DOHH2 (cell line): ENCODE measurements around the gene SENP8.

Source experiments
- H3F3A ChIP-seq: fragments of 200-600 bp; sonication (generic), shearing (Covaris generic); 2 replicates; pipeline ENCODE4 v1.6.0; 2016; ENCODE audit warnings: antibody characterized with exemption, mild to moderate bottlenecking; ENCODE audit not compliant: control insufficient read depth, insufficient read depth
- H3K27ac ChIP-seq: fragments of 200-600 bp; sonication (generic); 2 replicates; pipeline ENCODE4 v1.5.1; 2014; ENCODE audit warnings: low read depth, mild to moderate bottlenecking, low read length, moderate library complexity
- H3K27me3 ChIP-seq: fragments of 200-600 bp; sonication (generic); 2 replicates; pipeline ENCODE4 v1.6.1; 2014; ENCODE audit warnings: mild to moderate bottlenecking, low read length, mixed read lengths; ENCODE audit not compliant: control insufficient read depth
- H3K36me3 ChIP-seq: fragments of 200-600 bp; sonication (generic); 2 replicates; pipeline ENCODE4 v1.6.1; 2014; ENCODE audit warnings: mild to moderate bottlenecking, low read length, moderate library complexity, mixed read lengths; ENCODE audit not compliant: control insufficient read depth
- H3K4me1 ChIP-seq: fragments of 200-600 bp; sonication (generic); 2 replicates; pipeline ENCODE4 v1.6.1; 2014; ENCODE audit warnings: mild to moderate bottlenecking, low read length, mixed read lengths; ENCODE audit not compliant: control insufficient read depth
- H3K4me2 ChIP-seq: fragments of 200-600 bp; sonication (generic); 2 replicates; pipeline ENCODE4 v1.6.0; 2014; ENCODE audit warnings: mild to moderate bottlenecking, low read length, moderate library complexity
- H3K4me3 ChIP-seq: fragments of 200-600 bp; sonication (generic); 2 replicates; pipeline ENCODE4 v1.5.1; 2014; ENCODE audit warnings: mild to moderate bottlenecking, low read length, mixed read lengths
- H3K79me2 ChIP-seq: fragments of 200-600 bp; sonication (generic); 2 replicates; pipeline ENCODE4 v1.6.1; 2014; ENCODE audit warnings: mild to moderate bottlenecking, low read length, mixed read lengths; ENCODE audit not compliant: control insufficient read depth
- H3K9me2 ChIP-seq: fragments of 200-600 bp; sonication (generic); replicated peaks from 2 replicates; pipeline ENCODE4 v1.6.1; 2014; ENCODE audit warnings: mild to moderate bottlenecking, low read length, mixed read lengths; ENCODE audit not compliant: control insufficient read depth
- H3K9me3 ChIP-seq: fragments of 200-600 bp; sonication (generic); 2 replicates; pipeline ENCODE4 v1.6.1; 2014; ENCODE audit warnings: antibody characterized with exemption, low read length, mixed read lengths; ENCODE audit not compliant: control insufficient read depth, insufficient read depth
- H4K20me1 ChIP-seq: fragments of 200-600 bp; sonication (generic); 2 replicates; pipeline ENCODE4 v1.6.0; 2014; ENCODE audit warnings: low read depth, mild to moderate bottlenecking, antibody characterized with exemption, low read length, moderate library complexity; ENCODE audit not compliant: control insufficient read depth, insufficient read depth
- EZH2phosphoT487 ChIP-seq: fragments of 200-600 bp; sonication (generic); IDR thresholded peaks from 2 replicates; pipeline ENCODE4 v1.6.1; 2017; ENCODE audit warnings: borderline replicate concordance, mild to moderate bottlenecking, antibody characterized with exemption, low read length, moderate library complexity, mixed read lengths
- TF ChIP-seq, protein P1 (sequence below): fragments of 200-600 bp; sonication (generic); IDR thresholded peaks from one replicate; pipeline ENCODE4 v1.5.1; 2014; ENCODE audit warnings: antibody characterized with exemption, mild to moderate bottlenecking, low read depth, low read length; ENCODE audit not compliant: poor library complexity, severe bottlenecking

Gene SENP8

DNA sequence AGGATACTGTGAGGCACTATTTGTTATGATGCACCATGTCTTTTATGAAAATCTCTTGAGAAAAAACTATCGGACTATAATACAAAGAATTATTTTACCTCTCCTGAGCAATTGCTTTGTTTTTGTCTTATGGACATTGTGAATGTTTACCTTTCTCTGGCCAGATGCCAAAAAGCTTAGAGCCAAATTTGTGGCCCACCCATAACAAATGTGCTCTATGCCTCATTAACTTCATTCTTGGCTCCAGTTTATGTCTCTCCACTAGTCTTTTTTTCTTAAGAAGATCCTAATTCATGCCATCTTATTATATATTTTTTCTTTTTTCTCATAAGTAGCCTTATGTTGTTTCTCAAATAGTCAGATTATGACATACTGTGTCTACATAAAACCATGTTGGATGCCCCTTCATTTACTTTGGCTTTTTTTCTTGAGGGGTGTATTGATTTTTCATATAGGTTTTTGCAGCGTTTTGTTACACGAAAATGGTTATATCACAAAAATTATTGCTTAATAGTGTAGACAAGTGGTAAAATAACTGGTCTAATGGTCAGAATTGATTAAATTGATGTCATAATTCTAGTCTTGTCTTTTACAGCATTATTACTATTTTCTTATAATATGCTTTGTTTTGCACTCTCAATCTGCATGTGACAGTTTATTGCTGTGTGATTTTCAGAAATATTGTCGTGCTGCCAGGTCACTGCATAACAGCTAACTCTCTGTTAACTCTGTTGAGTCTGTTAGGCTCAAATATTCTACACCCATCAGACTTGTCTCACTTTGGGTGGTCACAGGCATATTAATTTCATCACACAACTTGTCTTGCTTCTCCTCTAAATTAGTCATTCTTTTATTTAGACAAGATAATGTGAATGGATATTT lies 18.2 kb downstream of the SENP8 start:
- no peaks in the 10 kb centered on the region for H3F3A ChIP-seq
- H4K20me1 ChIP-seq = no peaks in the 10 kb centered on the region
- no peak for TF ChIP-seq EZH2phosphoT487
- TF ChIP-seq, protein P1, sequence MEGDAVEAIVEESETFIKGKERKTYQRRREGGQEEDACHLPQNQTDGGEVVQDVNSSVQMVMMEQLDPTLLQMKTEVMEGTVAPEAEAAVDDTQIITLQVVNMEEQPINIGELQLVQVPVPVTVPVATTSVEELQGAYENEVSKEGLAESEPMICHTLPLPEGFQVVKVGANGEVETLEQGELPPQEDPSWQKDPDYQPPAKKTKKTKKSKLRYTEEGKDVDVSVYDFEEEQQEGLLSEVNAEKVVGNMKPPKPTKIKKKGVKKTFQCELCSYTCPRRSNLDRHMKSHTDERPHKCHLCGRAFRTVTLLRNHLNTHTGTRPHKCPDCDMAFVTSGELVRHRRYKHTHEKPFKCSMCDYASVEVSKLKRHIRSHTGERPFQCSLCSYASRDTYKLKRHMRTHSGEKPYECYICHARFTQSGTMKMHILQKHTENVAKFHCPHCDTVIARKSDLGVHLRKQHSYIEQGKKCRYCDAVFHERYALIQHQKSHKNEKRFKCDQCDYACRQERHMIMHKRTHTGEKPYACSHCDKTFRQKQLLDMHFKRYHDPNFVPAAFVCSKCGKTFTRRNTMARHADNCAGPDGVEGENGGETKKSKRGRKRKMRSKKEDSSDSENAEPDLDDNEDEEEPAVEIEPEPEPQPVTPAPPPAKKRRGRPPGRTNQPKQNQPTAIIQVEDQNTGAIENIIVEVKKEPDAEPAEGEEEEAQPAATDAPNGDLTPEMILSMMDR = no peak
- H3K36me3 ChIP-seq = no peaks in the 10 kb centered on the region; the same call in 1 of the 2 replicates
- no peaks in the 10 kb centered on the region for H3K27me3 ChIP-seq
- H3K4me2 ChIP-seq = no peak overlapping the region
- no peak overlapping the region for H3K27ac ChIP-seq
- H3K9me3 ChIP-seq = no peaks in the 10 kb centered on the region
- no peaks in the 10 kb centered on the region for H3K79me2 ChIP-seq
- H3K4me3 ChIP-seq = no peak overlapping the region
- H3K9me2 ChIP-seq = no peaks in the 10 kb centered on the region
- H3K4me1 ChIP-seq = peaks cover 32% of the 10 kb centered on the region

GRCh38 chr15:72139667-72140066 lies 21.5 kb downstream of the SENP8 start:
- Histone ChIP-seq H3K27me3 (no peaks in the 10 kb centered on the region), H3K36me3 (no peaks in the 10 kb centered on the region; the same call in 1 of the 2 replicates), H3F3A (no peaks in the 10 kb centered on the region), H3K4me3 (no peak overlapping the region), H3K9me3 (no peaks in the 10 kb centered on the region), H3K27ac (no peak overlapping the region), H4K20me1 (no peaks in the 10 kb centered on the region), H3K4me1 (peaks cover 19% of the 10 kb centered on the region), H3K4me2 (no peak overlapping the region), H3K9me2 (no peaks in the 10 kb centered on the region), H3K79me2 (no peaks in the 10 kb centered on the region)
- TF ChIP-seq EZH2phosphoT487 = no peak
- TF ChIP-seq, protein P1 = no peak

DNA sequence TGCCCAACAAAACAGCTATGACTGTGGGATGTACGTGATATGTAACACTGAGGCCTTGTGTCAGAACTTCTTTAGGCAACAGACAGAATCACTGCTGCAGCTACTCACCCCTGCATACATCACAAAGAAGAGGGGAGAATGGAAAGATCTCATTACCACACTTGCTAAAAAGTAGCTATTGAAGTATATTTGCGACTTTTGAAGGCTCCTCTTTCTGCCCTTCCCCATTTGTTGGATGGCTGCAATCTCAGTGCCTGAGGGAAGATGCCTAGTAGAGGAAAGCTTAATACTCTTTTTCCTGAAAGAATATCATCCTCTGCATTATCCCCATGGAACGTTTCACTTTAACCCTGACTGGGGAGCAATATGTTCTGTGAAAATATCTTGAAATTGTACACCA lies 21.9 kb downstream of the SENP8 start:
- TF ChIP-seq, protein P1 = no peak
- no peak for TF ChIP-seq EZH2phosphoT487
- no peak overlapping the region for H3K27ac ChIP-seq

More for the DNA sequence above, 21.9 kb downstream of the SENP8 start:
- no peak overlapping the region for H3K4me2 ChIP-seq
- H3F3A ChIP-seq = no peaks in the 10 kb centered on the region
- no peaks in the 10 kb centered on the region for H3K9me2 ChIP-seq
- no peaks in the 10 kb centered on the region; the same call in 1 of the 2 replicates for H3K36me3 ChIP-seq
- no peaks in the 10 kb centered on the region for H3K27me3 ChIP-seq
- H3K4me3 ChIP-seq = no peak overlapping the region
- peaks cover 19% of the 10 kb centered on the region for H3K4me1 ChIP-seq
- no peaks in the 10 kb centered on the region for H4K20me1 ChIP-seq
- H3K79me2 ChIP-seq = no peaks in the 10 kb centered on the region
- H3K9me3 ChIP-seq = no peaks in the 10 kb centered on the region
